SH-SY5Y (cell line): Measurements from ENCODE around the gene NAT8L.

Source experiments
- GATA2 ChIP-seq: IDR thresholded peaks from 2 replicates; pipeline ENCODE4 v1.6.1; 2011; ENCODE audit warnings: mild to moderate bottlenecking, low read depth, low read length
- GATA3 ChIP-seq: IDR thresholded peaks from 2 replicates; pipeline ENCODE4 v1.6.1; 2011; ENCODE audit warnings: low read depth, mild to moderate bottlenecking, low read length, moderate library complexity

Gene NAT8L

GRCh38 chr4:2043396-2044118, 15.6 kb upstream of the NAT8L start:
- TF ChIP-seq GATA3 (no peak), GATA2 (no peak)

DNA sequence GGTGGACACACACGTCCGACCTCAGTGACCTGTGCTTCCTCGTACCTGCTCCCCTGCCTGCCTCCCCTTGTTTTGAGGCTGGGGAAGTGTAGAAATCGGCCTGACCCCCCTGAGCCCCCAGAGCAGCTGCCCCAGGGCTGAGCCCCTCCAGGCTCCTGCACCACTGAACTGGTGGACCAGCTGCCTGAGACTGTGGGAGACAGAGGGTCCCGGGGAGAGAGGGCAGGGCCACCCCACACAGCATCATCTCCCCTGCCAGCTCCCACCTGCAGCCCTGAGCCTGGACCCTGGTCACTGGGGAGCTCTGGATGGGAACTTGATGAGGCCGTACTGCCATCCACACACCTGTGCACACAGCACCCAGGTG, 15.0 kb upstream of the NAT8L start:
- TF ChIP-seq GATA2: no peak
- TF ChIP-seq GATA3: no peak

DNA sequence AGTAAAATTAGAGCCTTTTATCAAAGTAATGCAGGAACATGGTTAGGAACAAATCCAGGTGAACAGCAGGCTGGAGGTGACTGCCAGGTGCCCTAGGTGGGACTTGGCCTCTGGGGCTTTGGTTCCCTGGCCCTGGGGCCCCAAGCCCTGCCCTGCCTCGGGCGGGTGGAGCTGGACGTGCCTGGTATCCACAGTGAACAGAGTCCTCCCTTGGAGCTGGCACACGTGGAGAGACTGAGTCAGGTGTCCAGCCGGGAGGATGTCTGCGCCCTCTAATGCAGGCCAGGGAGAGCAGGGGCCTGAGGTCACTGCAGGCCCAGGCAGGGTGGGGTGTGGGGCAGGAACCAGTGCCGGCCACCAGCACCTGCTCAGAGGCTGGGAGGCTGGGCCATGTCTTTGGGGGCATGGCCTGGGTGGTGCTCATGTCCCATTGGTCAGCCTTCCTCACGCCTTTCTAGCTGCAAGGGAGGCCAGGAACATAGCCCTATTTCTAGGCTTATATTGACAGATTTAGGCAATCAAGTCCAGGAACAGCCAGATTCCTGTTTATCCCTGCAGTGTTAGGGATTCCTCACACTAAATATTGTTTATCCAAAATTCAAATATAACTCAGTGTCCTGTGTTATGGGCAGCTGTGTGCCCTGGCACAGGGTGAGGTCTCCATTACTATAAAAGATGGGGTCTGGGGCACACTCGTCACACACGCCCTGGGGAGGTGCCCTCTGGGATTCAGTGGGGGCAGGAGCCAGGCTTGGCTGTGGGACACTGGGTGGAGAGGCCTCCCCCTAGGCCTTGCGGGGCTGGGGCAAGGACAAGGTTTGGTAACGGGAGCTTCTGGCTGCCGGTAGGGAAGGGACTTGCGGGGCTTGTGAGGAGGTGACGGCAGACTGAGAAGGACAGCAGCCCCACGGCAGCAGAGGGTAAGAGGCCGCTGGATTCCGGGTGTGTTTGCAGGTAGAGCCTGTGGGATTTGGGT, 14.3 kb upstream of the NAT8L start:
- TF ChIP-seq GATA2 (no peak), GATA3 (no peak)

GRCh38 chr4:2045518-2045951, 13.6 kb upstream of the NAT8L start:
- TF ChIP-seq GATA3: no peak
- no peak for TF ChIP-seq GATA2

GRCh38 chr4:2046031-2046961, 12.8 kb upstream of the NAT8L start:
- TF ChIP-seq GATA2: no peak
- TF ChIP-seq GATA3: no peak

DNA sequence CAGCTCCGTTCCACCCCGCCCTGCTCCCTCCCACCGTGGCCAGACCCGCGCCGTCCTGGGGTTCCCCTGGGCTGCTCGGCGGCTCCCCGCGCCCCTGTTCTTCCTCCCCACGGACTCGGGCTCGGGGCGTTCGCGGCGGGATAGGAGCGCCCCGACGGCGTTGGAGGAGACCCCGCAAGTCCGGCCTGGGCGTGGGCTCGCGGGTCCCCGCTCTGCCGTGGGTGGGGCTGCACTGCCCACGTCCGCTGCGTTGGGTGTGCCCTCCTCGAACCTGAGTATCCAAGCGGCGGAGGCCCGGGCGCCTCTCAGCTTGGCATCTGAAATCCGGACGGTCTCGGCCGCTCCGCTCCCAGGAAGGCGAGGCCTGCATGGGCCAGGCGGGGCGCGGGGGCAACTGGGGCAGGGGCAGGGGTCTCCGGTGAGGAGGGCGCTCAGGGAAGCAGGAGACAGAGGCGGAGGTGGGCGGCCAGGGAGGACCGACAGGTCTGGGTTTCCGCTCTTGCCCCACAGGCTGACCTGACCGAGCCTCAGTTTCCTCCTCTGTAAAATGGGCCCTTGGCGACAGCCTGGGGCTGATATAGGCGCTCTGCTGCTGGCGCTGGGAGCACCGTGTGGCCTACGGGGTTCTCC, 12.0 kb upstream of the NAT8L start:
- no peak for TF ChIP-seq GATA3
- no peak for TF ChIP-seq GATA2

GRCh38 chr4:2047781-2048581, 11.1 kb upstream of the NAT8L start:
- TF ChIP-seq GATA2 (no peak), GATA3 (no peak)

DNA sequence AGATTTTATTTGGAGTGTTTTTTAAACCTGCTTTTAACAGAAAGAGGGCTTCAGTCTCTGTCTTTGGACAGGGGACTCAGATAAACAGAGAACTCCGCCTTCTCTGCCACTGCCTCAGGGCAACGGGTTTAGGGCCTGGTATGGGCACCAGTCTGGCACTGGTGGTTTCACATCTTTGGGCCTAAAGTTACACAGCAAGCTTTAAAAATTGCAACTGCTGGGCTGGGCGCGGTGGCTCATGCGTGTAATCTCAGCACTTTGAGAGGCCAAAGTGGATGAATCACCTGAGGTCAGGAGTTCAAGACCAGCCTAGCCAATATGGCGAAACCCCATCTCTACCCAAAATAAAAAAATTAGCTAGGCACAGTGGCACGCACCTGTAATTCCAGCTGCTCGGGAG, 10.3 kb upstream of the NAT8L start:
- no peak for TF ChIP-seq GATA2
- no peak for TF ChIP-seq GATA3

GRCh38 chr4:2049381-2049780, 9.7 kb upstream of the NAT8L start:
- TF ChIP-seq GATA2 (no peak), GATA3 (no peak)

GRCh38 chr4:2049811-2050210, 9.3 kb upstream of the NAT8L start:
- no peak for TF ChIP-seq GATA2

DNA sequence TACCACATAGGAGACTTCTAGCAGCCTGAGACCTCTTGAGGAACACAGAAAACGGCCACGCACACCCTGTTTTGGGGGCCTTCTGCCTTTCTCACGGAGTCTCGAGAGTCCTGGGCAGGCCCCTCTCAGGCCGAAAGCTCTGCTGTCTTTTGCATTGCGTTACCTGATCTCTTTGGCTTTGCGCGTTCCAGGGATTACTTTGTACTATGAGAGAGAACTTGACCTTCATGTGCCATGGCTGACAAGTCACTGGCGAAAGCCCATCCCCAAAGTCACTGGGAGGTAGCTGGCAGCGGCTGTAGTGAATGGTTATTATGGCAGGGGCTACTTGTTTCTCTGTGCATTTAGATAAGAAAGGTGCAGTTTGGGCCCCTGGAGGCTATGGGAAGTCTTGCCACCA, 8.0 kb upstream of the NAT8L start:
- TF ChIP-seq GATA3: no peak
- TF ChIP-seq GATA2: no peak

- no peak for TF ChIP-seq GATA2
- no peak for TF ChIP-seq GATA3
These were observed 4.9 kb upstream of the NAT8L start for GRCh38 chr4:2054217-2054616.
